OCI-LY1 (cell line): ENCODE data around the gene TRIOBP.
A peak's percentile ranks its signal among the peaks of the same experiment; 100 is the strongest.

Experiments used
- H2AFZ ChIP-seq: fragments of 200-600 bp; sonication (generic), shearing (Covaris generic); 2 replicates; pipeline ENCODE4 v1.6.0; 2014; ENCODE audit warnings: antibody characterized with exemption, mild to moderate bottlenecking, low read length
- H3F3A ChIP-seq: fragments of 200-600 bp; sonication (generic), shearing (Covaris generic); 2 replicates; pipeline ENCODE4 v1.6.0; 2014; ENCODE audit warnings: mild to moderate bottlenecking, antibody characterized with exemption, low read length, moderate library complexity; ENCODE audit not compliant: insufficient read depth
- H3K27ac ChIP-seq: fragments of 200-600 bp; sonication (generic); 2 replicates; pipeline ENCODE4 v1.5.1; 2014; ENCODE audit warnings: low read length, mixed run types, mild to moderate bottlenecking, low read depth; ENCODE audit not compliant: poor library complexity, severe bottlenecking
- H3K27me3 ChIP-seq: fragments of 200-600 bp; sonication (generic); 2 replicates; pipeline ENCODE4 v1.6.0; 2014; ENCODE audit warnings: antibody characterized with exemption, mild to moderate bottlenecking, low read length, moderate library complexity; ENCODE audit not compliant: insufficient read depth
- H3K36me3 ChIP-seq: fragments of 200-600 bp; sonication (generic); 2 replicates; pipeline ENCODE4 v1.6.1; 2014; ENCODE audit warnings: mild to moderate bottlenecking, antibody characterized with exemption, low read length, moderate library complexity, mixed read lengths; ENCODE audit not compliant: insufficient read depth
- H3K4me1 ChIP-seq: fragments of 200-600 bp; sonication (generic); 2 replicates; pipeline ENCODE4 v1.5.1; 2014; ENCODE audit warnings: mild to moderate bottlenecking, low read length, moderate library complexity; ENCODE audit not compliant: insufficient read depth, severe bottlenecking
- H3K4me2 ChIP-seq: fragments of 200-600 bp; sonication (generic), shearing (Covaris generic); 2 replicates; pipeline ENCODE4 v1.6.1; 2014; ENCODE audit warnings: low read length
- H3K4me3 ChIP-seq: fragments of 200-600 bp; sonication (generic); 2 replicates; pipeline ENCODE4 v1.5.1; 2014; ENCODE audit warnings: low read length, low read depth, mild to moderate bottlenecking, mixed read lengths; ENCODE audit not compliant: poor library complexity, severe bottlenecking
- H3K79me2 ChIP-seq: fragments of 200-600 bp; shearing (Covaris generic); 2 replicates; pipeline ENCODE4 v1.6.1; 2016; ENCODE audit warnings: mixed run types, low read length, mixed read lengths; ENCODE audit not compliant: insufficient read depth
- H3K9ac ChIP-seq: fragments of 200-600 bp; sonication (generic), shearing (Covaris generic); 2 replicates; pipeline ENCODE4 v1.6.1; 2014; ENCODE audit warnings: mild to moderate bottlenecking, low read length, mixed read lengths
- H3K9me2 ChIP-seq: fragments of 200-600 bp; sonication (generic), shearing (Covaris generic); 2 replicates; pipeline ENCODE4 v1.6.1; 2014; ENCODE audit warnings: low read depth, mild to moderate bottlenecking, low read length, mixed read lengths
- H3K9me3 ChIP-seq: fragments of 200-600 bp; shearing (Covaris generic); 2 replicates; pipeline ENCODE4 v1.6.1; 2014; ENCODE audit warnings: low read length, mixed read lengths
- H4K20me1 ChIP-seq: fragments of 200-600 bp; sonication (generic), shearing (Covaris generic); 2 replicates; pipeline ENCODE4 v1.6.0; 2016; ENCODE audit warnings: mild to moderate bottlenecking, low read length; ENCODE audit not compliant: insufficient read depth
- EZH2 ChIP-seq: fragments of 200-600 bp; sonication (generic), shearing (Covaris generic); IDR thresholded peaks from 2 replicates; pipeline ENCODE4 v1.8.0; 2017; ENCODE audit warnings: borderline replicate concordance, mixed run types, mild to moderate bottlenecking, antibody characterized with exemption, low read length, moderate library complexity, mixed read lengths
- TF ChIP-seq, protein P1 (sequence below): fragments of 200-600 bp; sonication (generic), shearing (Covaris generic); IDR thresholded peaks from 2 replicates; pipeline ENCODE4 v1.5.1; 2017; ENCODE audit warnings: mild to moderate bottlenecking, antibody characterized with exemption, low read length, moderate library complexity, mixed read lengths

Gene TRIOBP

DNA sequence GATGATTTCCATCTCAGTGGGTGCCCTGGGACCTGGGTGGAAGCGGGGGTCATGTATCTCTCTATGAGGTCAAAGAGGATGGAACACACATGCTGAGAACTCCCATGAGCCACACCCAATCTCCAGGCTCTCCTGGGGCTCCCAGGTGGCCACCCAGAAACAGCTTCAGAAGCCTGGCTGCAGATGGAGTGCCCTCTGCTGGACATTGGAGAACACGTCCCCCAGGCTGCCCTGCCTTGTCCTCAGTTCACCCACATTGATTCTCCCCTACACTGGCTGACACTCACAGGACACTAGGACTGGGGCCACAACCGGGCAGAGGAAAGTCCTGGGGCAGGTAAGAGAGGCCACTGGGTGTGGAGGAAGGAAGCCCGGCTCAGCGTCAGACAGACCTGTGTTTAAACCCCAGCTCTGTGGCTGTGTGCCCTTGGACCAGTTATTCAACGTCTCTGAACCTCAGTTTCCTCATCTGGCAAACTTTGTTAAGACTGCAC is 15.2 kb upstream of the TRIOBP start:
- H3K9me2 ChIP-seq = no peaks in the 10 kb centered on the region
- H3K27me3 ChIP-seq = no peaks in the 10 kb centered on the region
- H3K79me2 ChIP-seq = peaks cover 1% of the 10 kb centered on the region
- H3K4me2 ChIP-seq = no peak overlapping the region
- H2AFZ ChIP-seq = no peak overlapping the region
- no peak overlapping the region for H3K27ac ChIP-seq
- no peaks in the 10 kb centered on the region for H3K9me3 ChIP-seq
- H4K20me1 ChIP-seq = no peaks in the 10 kb centered on the region
- H3K4me3 ChIP-seq = no peak overlapping the region
- TF ChIP-seq, protein P1, sequence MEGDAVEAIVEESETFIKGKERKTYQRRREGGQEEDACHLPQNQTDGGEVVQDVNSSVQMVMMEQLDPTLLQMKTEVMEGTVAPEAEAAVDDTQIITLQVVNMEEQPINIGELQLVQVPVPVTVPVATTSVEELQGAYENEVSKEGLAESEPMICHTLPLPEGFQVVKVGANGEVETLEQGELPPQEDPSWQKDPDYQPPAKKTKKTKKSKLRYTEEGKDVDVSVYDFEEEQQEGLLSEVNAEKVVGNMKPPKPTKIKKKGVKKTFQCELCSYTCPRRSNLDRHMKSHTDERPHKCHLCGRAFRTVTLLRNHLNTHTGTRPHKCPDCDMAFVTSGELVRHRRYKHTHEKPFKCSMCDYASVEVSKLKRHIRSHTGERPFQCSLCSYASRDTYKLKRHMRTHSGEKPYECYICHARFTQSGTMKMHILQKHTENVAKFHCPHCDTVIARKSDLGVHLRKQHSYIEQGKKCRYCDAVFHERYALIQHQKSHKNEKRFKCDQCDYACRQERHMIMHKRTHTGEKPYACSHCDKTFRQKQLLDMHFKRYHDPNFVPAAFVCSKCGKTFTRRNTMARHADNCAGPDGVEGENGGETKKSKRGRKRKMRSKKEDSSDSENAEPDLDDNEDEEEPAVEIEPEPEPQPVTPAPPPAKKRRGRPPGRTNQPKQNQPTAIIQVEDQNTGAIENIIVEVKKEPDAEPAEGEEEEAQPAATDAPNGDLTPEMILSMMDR = peak; percentile 94
- no peak for TF ChIP-seq EZH2
- no peaks in the 10 kb centered on the region; the same call in 1 of the 2 replicates for H3K36me3 ChIP-seq
- H3K9ac ChIP-seq = no peak overlapping the region
- no peaks in the 10 kb centered on the region for H3F3A ChIP-seq
- H3K4me1 ChIP-seq = peaks cover 33% of the 10 kb centered on the region

DNA sequence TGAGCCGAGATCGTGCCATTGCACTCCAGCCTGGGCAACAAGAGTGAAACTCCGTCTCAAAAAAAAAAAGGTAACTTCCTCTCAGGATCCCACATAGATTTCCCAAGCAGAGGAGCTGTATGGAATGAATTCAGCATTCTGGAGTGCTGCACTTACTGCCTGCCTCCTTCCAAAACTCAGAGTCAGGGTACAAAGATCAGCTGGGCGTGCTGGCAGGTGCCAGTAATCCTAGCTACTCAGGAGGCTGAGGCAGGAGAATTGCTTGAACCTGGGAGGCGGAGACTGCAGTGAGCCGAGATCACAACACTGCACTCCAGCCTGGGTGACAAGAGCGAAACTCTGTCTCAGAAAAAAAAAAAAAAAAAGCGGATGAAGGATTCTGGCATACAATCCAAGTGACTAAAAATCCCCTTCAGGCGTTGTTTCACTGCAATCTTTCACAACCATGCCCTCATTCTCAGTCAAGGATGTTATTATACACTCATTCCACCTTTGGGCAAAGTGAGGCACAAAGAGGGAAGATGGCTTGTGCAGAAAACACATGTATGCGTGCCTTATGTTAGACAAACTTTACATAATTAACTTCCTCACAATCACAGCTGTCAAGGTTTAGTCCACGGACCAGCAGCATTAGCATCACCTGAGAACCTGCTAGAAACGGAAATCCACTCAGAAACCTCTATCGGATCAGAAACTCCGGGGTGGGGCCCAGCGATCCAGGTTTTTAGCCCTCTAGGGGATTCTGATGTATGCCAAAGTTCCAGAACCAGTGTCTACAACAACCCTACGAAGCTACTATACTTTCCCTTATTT is 11.8 kb upstream of the TRIOBP start:
- H3K9me2 ChIP-seq = no peaks in the 10 kb centered on the region
- peaks cover 5% of the 10 kb centered on the region for H3K79me2 ChIP-seq
- TF ChIP-seq EZH2 = no peak
- TF ChIP-seq, protein P1 = no peak
- no peak overlapping the region for H3K4me3 ChIP-seq
- peak overlapping the region; percentile 89 for H2AFZ ChIP-seq
- no peaks in the 10 kb centered on the region for H3K27me3 ChIP-seq
- no peaks in the 10 kb centered on the region for H4K20me1 ChIP-seq
- H3K4me2 ChIP-seq = peak overlapping the region; percentile 97
- H3K27ac ChIP-seq = peak overlapping the region; percentile 83
- no peaks in the 10 kb centered on the region for H3F3A ChIP-seq
- H3K4me1 ChIP-seq = peaks cover 23% of the 10 kb centered on the region
- peaks cover 18% of the 10 kb centered on the region for H3K36me3 ChIP-seq
- H3K9ac ChIP-seq = peak overlapping the region; percentile 32; the same call in 1 of the 2 replicates
- H3K9me3 ChIP-seq = no peaks in the 10 kb centered on the region

DNA sequence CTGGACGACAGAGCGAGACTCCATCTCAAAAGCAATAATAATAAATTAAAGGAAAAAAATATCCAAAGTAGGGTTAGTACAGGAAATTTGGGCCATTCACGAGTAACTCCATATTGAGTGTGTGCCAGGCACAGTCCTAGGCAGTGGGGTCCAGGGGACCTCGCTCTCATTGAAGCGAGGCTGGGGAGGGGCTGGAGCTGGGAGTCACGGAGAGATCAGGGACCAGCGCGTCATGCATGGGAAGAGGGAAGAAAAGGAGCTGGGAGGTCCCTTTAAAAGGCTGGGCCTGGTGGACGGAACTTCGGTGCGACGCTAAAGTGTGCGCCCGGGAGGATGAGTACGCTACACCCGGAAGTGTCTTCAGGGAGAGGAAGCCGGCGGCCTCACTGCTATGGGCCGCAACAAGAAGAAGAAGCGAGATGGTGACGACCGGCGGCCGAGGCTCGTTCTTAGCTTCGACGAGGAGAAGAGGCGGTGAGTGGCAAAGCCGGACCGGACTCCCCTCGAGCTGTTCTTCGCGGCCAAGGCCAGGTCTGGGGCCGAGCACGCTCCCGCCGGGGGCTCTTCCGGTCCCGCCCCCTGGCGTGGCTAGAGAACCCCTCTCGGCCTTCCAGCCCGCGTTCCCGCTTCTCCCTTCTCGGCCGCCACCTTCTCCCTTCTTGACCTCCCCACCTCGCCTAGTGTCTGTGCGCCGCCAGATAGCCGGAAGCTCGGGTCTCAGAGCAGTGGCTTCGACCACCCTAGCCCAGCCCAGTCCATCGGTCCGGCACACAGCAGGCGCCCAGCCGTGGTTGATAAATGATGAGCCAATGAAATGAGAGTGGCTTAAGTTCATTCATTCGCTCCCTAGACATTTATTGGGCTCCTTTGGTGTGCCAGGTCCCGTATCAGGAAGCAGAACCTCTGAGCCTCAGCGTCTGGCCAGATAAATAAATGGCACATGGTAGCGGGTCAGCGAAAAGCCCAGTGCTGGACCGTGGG is 10.6 kb upstream of the TRIOBP start, which contains the start of gene NOL12:
Gene NOL12, plus strand, starts transcription at position 342 of the 981 bp plus-strand sequence. Its CDS starts 50 bp downstream, at position 392.
- H3K4me1 ChIP-seq = peaks cover 23% of the 10 kb centered on the region
- H2AFZ ChIP-seq = peak within 1 kb of the TSS; percentile 89
- no peaks in the 10 kb centered on the region for H3K9me2 ChIP-seq
- H3K79me2 ChIP-seq = peaks cover 5% of the 10 kb centered on the region
- peak within 1 kb of the TSS; percentile 83 for H3K27ac ChIP-seq
- peaks cover 30% of the 10 kb centered on the region for H3K36me3 ChIP-seq
- peak within 1 kb of the TSS; percentile 100 for H3K4me3 ChIP-seq
- H3K9ac ChIP-seq = peak within 1 kb of the TSS; percentile 100
- no peak for TF ChIP-seq EZH2
- TF ChIP-seq, protein P1 = no peak
- H3K9me3 ChIP-seq = no peaks in the 10 kb centered on the region
- H3F3A ChIP-seq = no peaks in the 10 kb centered on the region
- peak within 1 kb of the TSS; percentile 97 for H3K4me2 ChIP-seq
- no peaks in the 10 kb centered on the region for H4K20me1 ChIP-seq
- no peaks in the 10 kb centered on the region for H3K27me3 ChIP-seq
